Progenitor cell of endocrine pancreas (in vitro differentiated cells): Measurements from ENCODE around the gene EIF3F. TPM values are rescaled to one million over a fixed set of nuclear protein-coding genes. Genes with fewer than 3 reads are reported as not detected.
"Not testable (repeated sequence)": the region's sequence is repeated elsewhere in the genome, so short reads cannot be mapped to it uniquely, and the experiment has no call there.

Source experiments
- DNase-seq: peaks from one replicate; pipeline ENCODE4 v3.0.0; 2021; ENCODE audit warnings: low spot score; ENCODE audit not compliant: unreplicated experiment
- H3K27ac Mint-ChIP-seq: 2 replicates; pipeline ENCODE4 v1.8.0; 2021; ENCODE audit warnings: mild to moderate bottlenecking, moderate library complexity, mixed read lengths
- H3K27me3 Mint-ChIP-seq: 2 replicates; pipeline ENCODE4 v1.8.0; 2021; ENCODE audit warnings: mixed read lengths
- H3K36me3 Mint-ChIP-seq: 2 replicates; pipeline ENCODE4 v1.8.0; 2022; ENCODE audit warnings: mixed read lengths; ENCODE audit not compliant: insufficient read depth
- H3K4me1 Mint-ChIP-seq: 2 replicates; pipeline ENCODE4 v1.8.0; 2021; ENCODE audit warnings: low read depth, mixed read lengths
- H3K4me3 Mint-ChIP-seq: 2 replicates; pipeline ENCODE4 v1.8.0; 2021; ENCODE audit warnings: low read depth, mild to moderate bottlenecking, moderate library complexity, mixed read lengths
- H3K9me3 Mint-ChIP-seq: 2 replicates; pipeline ENCODE4 v1.8.0; 2021; ENCODE audit warnings: low read depth, mixed read lengths
- CTCF ChIP-seq: fragments of 200-600 bp; sonication (generic); IDR thresholded peaks from one replicate; pipeline ENCODE4 v1.5.0; 2021; ENCODE audit warnings: antibody characterized with exemption, mild to moderate bottlenecking; ENCODE audit not compliant: unreplicated experiment
- total RNA-seq: library from RNA; stranded (reverse); gene quantifications from 2 replicates; pipeline ENCODE4 v1.2.1, GENCODE V29; 2021

The EIF3F gene
- total RNA-seq, 1 donor from 2014 or later, result 300 TPM

- no peak overlapping the region for H3K4me3 Mint-ChIP-seq
- TF ChIP-seq CTCF, result no peak
- no peak for DNase-seq
- no peaks in the 10 kb centered on the region for H3K4me1 Mint-ChIP-seq
- H3K27me3 Mint-ChIP-seq, result no peaks in the 10 kb centered on the region
- no peaks in the 10 kb centered on the region for H3K36me3 Mint-ChIP-seq
- H3K9me3 Mint-ChIP-seq, result no peaks in the 10 kb centered on the region
- peak overlapping the region; percentile 59 for H3K27ac Mint-ChIP-seq
Measured at GRCh38 chr11:7974668-7975067, 12.5 kb upstream of the EIF3F start.

- no peak overlapping the region for H3K4me3 Mint-ChIP-seq
Measured at GRCh38 chr11:7977232-7977917, 9.8 kb upstream of the EIF3F start.

GRCh38 chr11:7981619-7982157 lies 5.4 kb upstream of the EIF3F start:
- Mint-ChIP-seq H3K4me3 (no peak overlapping the region), H3K4me1 (peaks cover 3% of the 10 kb centered on the region), H3K9me3 (no peaks in the 10 kb centered on the region), H3K36me3 (no peaks in the 10 kb centered on the region), H3K27me3 (no peaks in the 10 kb centered on the region), H3K27ac (no peak overlapping the region)
- TF ChIP-seq CTCF, result no peak
- DNase-seq, result no peak

More at GRCh38 chr11:7977232-7977917, 9.8 kb upstream of the EIF3F start:
- TF ChIP-seq CTCF, result no peak
- H3K27ac Mint-ChIP-seq, result no peak overlapping the region
- no peaks in the 10 kb centered on the region for H3K9me3 Mint-ChIP-seq
- DNase-seq, result no peak
- no peaks in the 10 kb centered on the region for H3K4me1 Mint-ChIP-seq
- H3K27me3 Mint-ChIP-seq, result no peaks in the 10 kb centered on the region
- no peaks in the 10 kb centered on the region for H3K36me3 Mint-ChIP-seq

- DNase-seq, result no peak
- no peak overlapping the region for H3K27ac Mint-ChIP-seq
- no peak overlapping the region for H3K4me3 Mint-ChIP-seq
- no peaks in the 10 kb centered on the region for H3K36me3 Mint-ChIP-seq
- TF ChIP-seq CTCF, result no peak
- H3K9me3 Mint-ChIP-seq, result no peaks in the 10 kb centered on the region
- peaks cover 6% of the 10 kb centered on the region for H3K4me1 Mint-ChIP-seq
- H3K27me3 Mint-ChIP-seq, result no peaks in the 10 kb centered on the region
Measured at GRCh38 chr11:7982582-7983119, 4.5 kb upstream of the EIF3F start.

GRCh38 chr11:7983832-7984590 lies 3.1 kb upstream of the EIF3F start:
- peaks cover 2% of the 10 kb centered on the region for H3K36me3 Mint-ChIP-seq
- H3K27me3 Mint-ChIP-seq, result no peaks in the 10 kb centered on the region
- H3K4me1 Mint-ChIP-seq, result peaks cover 15% of the 10 kb centered on the region
- H3K4me3 Mint-ChIP-seq, result no peak overlapping the region
- no peak overlapping the region for H3K27ac Mint-ChIP-seq
- TF ChIP-seq CTCF, result no peak
- DNase-seq, result no peak
- no peaks in the 10 kb centered on the region for H3K9me3 Mint-ChIP-seq

- H3K36me3 Mint-ChIP-seq, H3K27me3 Mint-ChIP-seq, H3K9me3 Mint-ChIP-seq, DNase-seq: not testable (repeated sequence)
- Mint-ChIP-seq H3K4me3 (peak overlapping the region; percentile 92), H3K27ac (peak overlapping the region; percentile 96), H3K4me1 (peaks cover 16% of the 10 kb centered on the region)
Measured at GRCh38 chr11:7987560-7987883, 385 bp downstream of the EIF3F start.
